Measurements from ENCODE around the gene AAMP.
"Not testable (repeated sequence)": the region's sequence is repeated elsewhere in the genome, so short reads cannot be mapped to it uniquely, and the experiment has no call there.

AAMP gene
- total RNA-seq, result 39.2 to 152 (median 83.1) reads per million in 9 experiments

GRCh38 chr2:218269900-218270720, at the start of gene AAMP, which contains the start of gene PNKD:
TSS of gene AAMP (minus strand) at chr2:218270137. CDS start at chr2:218270086, 51 bp downstream.
TSS of gene PNKD (plus strand) at chr2:218270519. CDS start at chr2:218270536, 17 bp downstream.
- Mint-ChIP-seq H3K4me1 (ENCODE audit: low read depth in 2 of 2) (peaks cover 50 to 54% of the 10 kb centered on the region in 2 donors), H3K27me3 (no peaks in the 10 kb centered on the region), H3K27ac (peak within 1 kb of the TSS; percentile 95 to 97), H3K9me3 (no peaks in the 10 kb centered on the region), H3K4me3 (peak within 1 kb of the TSS; percentile 81 to 95), H3K36me3 (ENCODE audit: insufficient read depth) (peaks cover 57% of the 10 kb centered on the region)
- DNase-seq (peak; percentile 100), ATAC-seq (replicated peaks) (peak; percentile 90)

GRCh38 chr2:218318241-218318640, 48.3 kb upstream of the AAMP start:
- Mint-ChIP-seq H3K27ac (peak overlapping the region in 1 of 2 donors; percentile 19), H3K4me1 (ENCODE audit: low read depth in 2 of 2) (peaks cover 26 to 27% of the 10 kb centered on the region in 2 donors), H3K4me3 (no peak overlapping the region), H3K27me3 (no peaks in the 10 kb centered on the region), H3K9me3 (no peaks in the 10 kb centered on the region), H3K36me3 (ENCODE audit: insufficient read depth) (peaks cover 11% of the 10 kb centered on the region)
- DNase-seq (no peak), ATAC-seq (replicated peaks) (no peak)

- no peak for DNase-seq
Observed at GRCh38 chr2:218317835-218318234, 47.9 kb upstream of the AAMP start.

GRCh38 chr2:218317303-218317630, 47.3 kb upstream of the AAMP start:
- H3K9me3 Mint-ChIP-seq, result no peaks in the 10 kb centered on the region
- DNase-seq (no peak), ATAC-seq (replicated peaks) (no peak)
- no peaks in the 10 kb centered on the region for H3K27me3 Mint-ChIP-seq
- H3K4me1 Mint-ChIP-seq (ENCODE audit: low read depth in 2 of 2), result peaks cover 21 to 22% of the 10 kb centered on the region in 2 donors
- peak overlapping the region; percentile 3 to 86 for H3K27ac Mint-ChIP-seq
- H3K36me3 Mint-ChIP-seq (ENCODE audit: insufficient read depth), result peaks cover 11% of the 10 kb centered on the region
- no peak overlapping the region for H3K4me3 Mint-ChIP-seq

More at GRCh38 chr2:218317835-218318234, 47.9 kb upstream of the AAMP start:
- ATAC-seq (replicated peaks), result no peak
- Mint-ChIP-seq H3K27me3 (no peaks in the 10 kb centered on the region), H3K36me3 (ENCODE audit: insufficient read depth) (peaks cover 11% of the 10 kb centered on the region), H3K4me1 (ENCODE audit: low read depth in 2 of 2) (peaks cover 26 to 27% of the 10 kb centered on the region in 2 donors), H3K27ac (no peak overlapping the region), H3K9me3 (no peaks in the 10 kb centered on the region), H3K4me3 (no peak overlapping the region)

- Mint-ChIP-seq H3K36me3 (ENCODE audit: insufficient read depth) (peaks cover 11% of the 10 kb centered on the region), H3K4me3 (no peak overlapping the region), H3K27me3 (no peaks in the 10 kb centered on the region), H3K27ac (peak overlapping the region; percentile 85 to 86), H3K4me1 (ENCODE audit: low read depth in 2 of 2) (peaks cover 19 to 20% of the 10 kb centered on the region in 2 donors), H3K9me3 (no peaks in the 10 kb centered on the region)
- no peak for DNase-seq
- ATAC-seq (replicated peaks), result no peak
Observed at GRCh38 chr2:218315397-218315796, 45.5 kb upstream of the AAMP start.

- ATAC-seq (replicated peaks), result not testable (repeated sequence)
Observed at GRCh38 chr2:218314764-218315163, 44.8 kb upstream of the AAMP start.

GRCh38 chr2:218313356-218313755, 43.4 kb upstream of the AAMP start:
- Mint-ChIP-seq H3K27ac (no peak overlapping the region), H3K9me3 (no peaks in the 10 kb centered on the region), H3K36me3 (ENCODE audit: insufficient read depth) (peaks cover 8% of the 10 kb centered on the region), H3K27me3 (no peaks in the 10 kb centered on the region), H3K4me1 (ENCODE audit: low read depth in 2 of 2) (peaks cover 19 to 20% of the 10 kb centered on the region in 2 donors), H3K4me3 (no peak overlapping the region)
- no peak for DNase-seq
- no peak for ATAC-seq (replicated peaks)

More at GRCh38 chr2:218314764-218315163, 44.8 kb upstream of the AAMP start:
- DNase-seq; H3K27me3 Mint-ChIP-seq; H3K36me3 Mint-ChIP-seq (ENCODE audit: insufficient read depth); H3K4me3 Mint-ChIP-seq; H3K27ac Mint-ChIP-seq; H3K9me3 Mint-ChIP-seq: not testable (repeated sequence)
- peaks cover 19 to 20% of the 10 kb centered on the region in 2 donors for H3K4me1 Mint-ChIP-seq (ENCODE audit: low read depth in 2 of 2)

- Mint-ChIP-seq H3K27ac (no peak overlapping the region), H3K36me3 (ENCODE audit: insufficient read depth) (peaks cover 12% of the 10 kb centered on the region), H3K27me3 (peaks cover 0 to 8% of the 10 kb centered on the region in 2 donors), H3K4me3 (no peak overlapping the region), H3K4me1 (ENCODE audit: low read depth in 2 of 2) (peaks cover 16% of the 10 kb centered on the region in 2 donors), H3K9me3 (no peaks in the 10 kb centered on the region)
- ATAC-seq (replicated peaks), result no peak
- DNase-seq, result no peak
Observed at GRCh38 chr2:218312267-218312756, 42.4 kb upstream of the AAMP start.

GRCh38 chr2:218311541-218312266, 41.8 kb upstream of the AAMP start:
- H3K27ac Mint-ChIP-seq; DNase-seq; ATAC-seq (replicated peaks); H3K4me3 Mint-ChIP-seq; H3K9me3 Mint-ChIP-seq: not testable (repeated sequence)
- Mint-ChIP-seq H3K4me1 (ENCODE audit: low read depth in 2 of 2) (peaks cover 11 to 12% of the 10 kb centered on the region in 2 donors), H3K36me3 (ENCODE audit: insufficient read depth) (peaks cover 12% of the 10 kb centered on the region), H3K27me3 (peaks cover 0 to 14% of the 10 kb centered on the region in 2 donors)

- Mint-ChIP-seq H3K36me3 (ENCODE audit: insufficient read depth) (peaks cover 5% of the 10 kb centered on the region), H3K27me3 (peaks cover 0 to 17% of the 10 kb centered on the region in 2 donors), H3K4me1 (ENCODE audit: low read depth in 2 of 2) (peaks cover 5% of the 10 kb centered on the region in 2 donors), H3K9me3 (no peaks in the 10 kb centered on the region), H3K27ac (no peak overlapping the region), H3K4me3 (no peak overlapping the region)
- DNase-seq (no peak), ATAC-seq (replicated peaks) (no peak)
Observed at GRCh38 chr2:218310853-218311540, 41.1 kb upstream of the AAMP start.

- H3K4me3 Mint-ChIP-seq, result no peak overlapping the region
- ATAC-seq (replicated peaks), result no peak
- no peaks in the 10 kb centered on the region for H3K4me1 Mint-ChIP-seq (ENCODE audit: low read depth in 2 of 2)
- no peak for DNase-seq
- peaks cover 4% of the 10 kb centered on the region for H3K36me3 Mint-ChIP-seq (ENCODE audit: insufficient read depth)
- H3K27ac Mint-ChIP-seq, result no peak overlapping the region
- H3K9me3 Mint-ChIP-seq, result no peaks in the 10 kb centered on the region
- H3K27me3 Mint-ChIP-seq, result peaks cover 0 to 17% of the 10 kb centered on the region in 2 donors
Observed at GRCh38 chr2:218307415-218308090, 37.6 kb upstream of the AAMP start.

GRCh38 chr2:218306184-218306920, 36.4 kb upstream of the AAMP start:
- H3K4me3 Mint-ChIP-seq, result no peak overlapping the region
- DNase-seq, result no peak
- peaks cover 3% of the 10 kb centered on the region in 2 donors for H3K4me1 Mint-ChIP-seq (ENCODE audit: low read depth in 2 of 2)
- peaks cover 5% of the 10 kb centered on the region for H3K36me3 Mint-ChIP-seq (ENCODE audit: insufficient read depth)
- ATAC-seq (replicated peaks), result no peak
- H3K27ac Mint-ChIP-seq, result no peak overlapping the region
- no peaks in the 10 kb centered on the region for H3K9me3 Mint-ChIP-seq
- peaks cover 0 to 17% of the 10 kb centered on the region in 2 donors for H3K27me3 Mint-ChIP-seq
